H1 (cell line): ENCODE measurements around the gene ARHGAP24. TPM values are rescaled to one million over a fixed set of nuclear protein-coding genes. Genes with fewer than 3 reads are reported as not detected.

Experiments
- CTCF ChIA-PET: fragments of 300-600 bp; sonication (Branson Sonifier 250); formaldehyde crosslinking; loops from one replicate; lab custom pipeline; 2021; ENCODE audit not compliant: partially characterized antibody; lab: Charles Lee
- POLR2A ChIA-PET: fragments of 300-600 bp; sonication (Branson Sonifier 250); formaldehyde crosslinking; loops from one replicate; lab custom pipeline; 2021; ENCODE audit warnings: inconsistent platforms; ENCODE audit not compliant: partially characterized antibody; lab: Charles Lee
- DNase-seq, 2 experiments: peaks; one replicate each; pipeline versions ENCODE4 v3.0.0 to v3.0.0-alpha.2; 2010 to 2022; ENCODE audit warnings: low spot score in 2 of 2, low read depth in 1 of 2, mixed read lengths in 1 of 2
- FAIRE-seq: peaks from 2 replicates; lab custom pipeline; 2011; peaks lifted over from hg19 to GRCh38; lab: Jason Lieb, UNC
- H2AFZ ChIP-seq: 2 replicates; pipeline ENCODE4 v1.8.1; 2012; ENCODE audit warnings: low read length, inconsistent platforms
- H2AK5ac ChIP-seq: 2 replicates; pipeline ENCODE4 v1.6.1; 2013; ENCODE audit warnings: low read depth, low read length
- H2BK120ac ChIP-seq: replicated peaks from 2 replicates; pipeline ENCODE3; 2013; ENCODE audit warnings: low read depth, low read length, inconsistent platforms
- H2BK12ac ChIP-seq: 2 replicates; pipeline ENCODE4 v1.6.1; 2013; ENCODE audit warnings: low read depth, low read length
- H2BK15ac ChIP-seq: 2 replicates; pipeline ENCODE4 v1.6.1; 2013; ENCODE audit warnings: low read length
- H2BK20ac ChIP-seq: 2 replicates; pipeline ENCODE4 v1.6.1; 2013; ENCODE audit warnings: low read length
- H2BK5ac ChIP-seq: 2 replicates; pipeline ENCODE4 v1.6.1; 2013; ENCODE audit warnings: low read depth, low read length
- H3K14ac ChIP-seq: 2 replicates; pipeline ENCODE4 v1.6.1; 2013; ENCODE audit warnings: inconsistent platforms; ENCODE audit not compliant: insufficient read length
- H3K18ac ChIP-seq: 2 replicates; pipeline ENCODE4 v1.6.1; 2013; ENCODE audit warnings: low read length; ENCODE audit errors: extremely low read depth
- H3K23ac ChIP-seq: 2 replicates; pipeline ENCODE4 v1.6.1; 2013; ENCODE audit warnings: inconsistent platforms; ENCODE audit not compliant: insufficient read length
- H3K23me2 ChIP-seq: 2 replicates; pipeline ENCODE4 v1.6.1; 2013; ENCODE audit warnings: low read depth, low read length
- H3K27ac ChIP-seq: 2 replicates; pipeline ENCODE4 v1.6.1; 2011; ENCODE audit warnings: low read depth, low read length, inconsistent platforms
- H3K27me3 ChIP-seq, 4 experiments: replicated peaks in 1 of 4; 1 replicate in 1 of 4; 2 replicates in 3 of 4; pipeline versions ENCODE4 v1.6.1 to v1.8.1; 2011 to 2013; ENCODE audit warnings: low read length in 3 of 4, mild to moderate bottlenecking in 3 of 4, inconsistent platforms in 2 of 4, mixed read lengths in 2 of 4, moderate library complexity in 1 of 4; ENCODE audit not compliant: control insufficient read depth in 3 of 4, insufficient read depth in 3 of 4; ENCODE audit errors: extremely low read depth in 1 of 4
- H3K36me3 ChIP-seq, 4 experiments: 2 replicates each; pipeline versions ENCODE4 v1.6.1 to v1.8.1; 2011 to 2013; ENCODE audit warnings: mild to moderate bottlenecking in 4 of 4, low read length in 3 of 4, moderate library complexity in 2 of 4, control low read depth in 1 of 4, inconsistent platforms in 1 of 4; ENCODE audit not compliant: insufficient read depth in 4 of 4, control insufficient read depth in 2 of 4
- H3K4ac ChIP-seq: replicated peaks from 2 replicates; pipeline ENCODE3; 2013; ENCODE audit warnings: low read length, low read depth, mixed read lengths, inconsistent platforms; ENCODE audit not compliant: insufficient read length
- H3K4me1 ChIP-seq, 4 experiments: replicated peaks in 1 of 4; 1 replicate in 1 of 4; 2 replicates in 3 of 4; pipeline versions ENCODE4 v1.6.1 to v1.8.1; 2011 to 2013; ENCODE audit warnings: low read length in 3 of 4, inconsistent platforms in 2 of 4, mixed read lengths in 1 of 4; ENCODE audit not compliant: insufficient read depth in 4 of 4, control insufficient read depth in 3 of 4
- H3K4me2 ChIP-seq, 2 experiments: 2 replicates each; pipeline versions ENCODE4 v1.6.1 to v1.8.1; 2011 to 2013; ENCODE audit warnings: low read depth in 2 of 2, low read length in 2 of 2, control low read depth in 1 of 2, inconsistent platforms in 1 of 2, mild to moderate bottlenecking in 1 of 2; ENCODE audit not compliant: insufficient read depth in 1 of 2
- H3K4me3 ChIP-seq, 4 experiments: fragments of 200-600, 300-600 bp in 1 of 4; sonication (generic), shearing (Covaris generic), sonication (Bioruptor Twin) in 1 of 4; 2 replicates each; pipeline versions ENCODE4 v1.5.1 to v1.8.1; 2011 to 2016; ENCODE audit warnings: low read length in 4 of 4, low read depth in 3 of 4, control low read depth in 2 of 4, inconsistent platforms in 2 of 4, mild to moderate bottlenecking in 2 of 4, mixed read lengths in 1 of 4, moderate library complexity in 1 of 4; ENCODE audit not compliant: insufficient read depth in 2 of 4; ENCODE audit errors: extremely low read depth in 1 of 4
- H3K56ac ChIP-seq: replicated peaks from 2 replicates; pipeline ENCODE3; 2013; ENCODE audit warnings: low read depth, mild to moderate bottlenecking, mixed read lengths, low read length, inconsistent platforms; ENCODE audit not compliant: insufficient read length
- H3K79me1 ChIP-seq: 2 replicates; pipeline ENCODE4 v1.6.1; 2013; ENCODE audit warnings: low read depth, low read length, control low read depth
- H3K79me2 ChIP-seq, 2 experiments: 2 replicates each; pipeline versions ENCODE4 v1.6.1 to v1.8.1; 2012 to 2013; ENCODE audit warnings: low read length in 2 of 2, mild to moderate bottlenecking in 2 of 2, inconsistent platforms in 1 of 2; ENCODE audit not compliant: insufficient read depth in 2 of 2, control insufficient read depth in 1 of 2
- H3K9ac ChIP-seq, 4 experiments: replicated peaks in 1 of 4; 1 replicate in 1 of 4; 2 replicates in 3 of 4; pipeline versions ENCODE4 v1.6.1 to v1.8.1; 2011 to 2013; ENCODE audit warnings: low read depth in 3 of 4, low read length in 3 of 4, control low read depth in 2 of 4, mild to moderate bottlenecking in 2 of 4, moderate library complexity in 2 of 4, inconsistent platforms in 1 of 4; ENCODE audit errors: extremely low read depth in 1 of 4
- H3K9me3 ChIP-seq, 2 experiments: 2 replicates each; pipeline versions ENCODE4 v1.6.1 to v1.8.1; 2012 to 2013; ENCODE audit warnings: mild to moderate bottlenecking in 2 of 2, moderate library complexity in 2 of 2, control low read depth in 1 of 2, inconsistent platforms in 1 of 2, low read depth in 1 of 2, low read length in 1 of 2, mixed read lengths in 1 of 2; ENCODE audit not compliant: insufficient read depth in 2 of 2
- H4K20me1 ChIP-seq, 2 experiments: replicated peaks in 1 of 2; 2 replicates each; pipeline versions ENCODE3 to v1.8.1; 2011 to 2013; ENCODE audit warnings: inconsistent platforms in 2 of 2, low read length in 2 of 2, mild to moderate bottlenecking in 1 of 2; ENCODE audit not compliant: insufficient read depth in 2 of 2, control insufficient read depth in 1 of 2
- H4K5ac ChIP-seq: 2 replicates; pipeline ENCODE4 v1.6.1; 2013; ENCODE audit warnings: low read length, low read depth, mixed read lengths, inconsistent platforms; ENCODE audit not compliant: insufficient read length
- H4K8ac ChIP-seq: 2 replicates; pipeline ENCODE4 v1.8.0; 2013; ENCODE audit warnings: mild to moderate bottlenecking, moderate library complexity, low read length, inconsistent platforms; ENCODE audit not compliant: insufficient read depth; ENCODE audit errors: extremely low read depth
- H4K91ac ChIP-seq: replicated peaks from 2 replicates; pipeline ENCODE3; 2013; ENCODE audit warnings: low read length, mixed read lengths, inconsistent platforms; ENCODE audit not compliant: insufficient read length
- BCL11A ChIP-seq, 2 experiments: IDR thresholded peaks; one replicate each; pipeline ENCODE4 v1.6.1; 2011; ENCODE audit warnings: low read depth in 2 of 2, low read length in 2 of 2, mild to moderate bottlenecking in 2 of 2
- CBX5 ChIP-seq: fragments of 300-800, 300-1000 bp; sonication (generic); IDR thresholded peaks from 2 replicates; pipeline ENCODE4 v1.7.1; 2016; ENCODE audit warnings: antibody characterized with exemption, low read length, low read depth
- CTCF ChIP-seq, 3 experiments: IDR thresholded peaks; 1 replicate in 2 of 3; 2 replicates in 1 of 3; pipeline versions ENCODE4 v1.5.1 to v1.6.1; 2011; ENCODE audit warnings: low read length in 3 of 3, mild to moderate bottlenecking in 3 of 3, inconsistent platforms in 2 of 3, low read depth in 1 of 3, moderate library complexity in 1 of 3; ENCODE audit not compliant: insufficient read depth in 1 of 3; ENCODE audit errors: control extremely low read depth in 1 of 3
- E2F6 ChIP-seq: IDR thresholded peaks from 2 replicates; pipeline ENCODE4 v1.6.1; 2012; ENCODE audit warnings: inconsistent platforms
- MAFK ChIP-seq: IDR thresholded peaks from 2 replicates; pipeline ENCODE4 v1.6.1; 2012; ENCODE audit warnings: low read depth, mild to moderate bottlenecking, improper control_type of control experiment, low read length
- NANOG ChIP-seq: IDR thresholded peaks from 2 replicates; pipeline ENCODE4 v1.6.1; 2011; ENCODE audit warnings: low read length, low read depth, mild to moderate bottlenecking, inconsistent platforms; ENCODE audit not compliant: insufficient read depth, poor library complexity, severe bottlenecking
- RFX5 ChIP-seq: IDR thresholded peaks from 2 replicates; pipeline ENCODE4 v1.6.1; 2011; ENCODE audit warnings: low read depth, low read length, improper control_type of control experiment, borderline replicate concordance
- SIN3A ChIP-seq, 2 experiments: IDR thresholded peaks in 1 of 2; conservative IDR thresholded peaks in 1 of 2; 2 replicates each; pipeline ENCODE4 v1.6.1; 2011 to 2012; ENCODE audit warnings: low read length in 2 of 2, improper control_type of control experiment in 1 of 2, low read depth in 1 of 2, mild to moderate bottlenecking in 1 of 2
- SUZ12 ChIP-seq: fragments of 200-600 bp; sonication (generic); IDR thresholded peaks from 2 replicates; pipeline ENCODE4 v1.6.1; 2012; ENCODE audit warnings: mild to moderate bottlenecking, inconsistent platforms, low read length, moderate library complexity, mixed read lengths
- WGBS, 2 experiments: shearing (Covaris generic) in 1 of 2; methylation state at CpG; one replicate each; pipeline versions ENCODE4 v1.1.6 to v1.1.7; 2013 to 2015; ENCODE audit warnings: low lambda C conversion rate in 2 of 2, mixed read lengths in 2 of 2, inconsistent platforms in 1 of 2, low coverage in 1 of 2, missing lambda C conversion rate in 1 of 2; ENCODE audit not compliant: insufficient replicate concordance in 2 of 2, insufficient coverage in 1 of 2, insufficient read length in 1 of 2; ENCODE audit errors: extremely low coverage in 1 of 2, missing lambda C conversion rate in 1 of 2; 5-methylcytosine and 5-hydroxymethylcytosine counted together
- polyA plus RNA-seq, 7 experiments: library from polyadenylated mRNA; depleted of rRNA in 3 of 7; stranded (reverse) in 5 of 7; unstranded in 2 of 7; fragments of >200 nt in 5 of 7; fragments of 200-250 nt in 2 of 7; gene quantifications; 1 replicate in 5 of 7; 2 replicates in 1 of 7; 4 replicates in 1 of 7; pipeline versions ENCODE4 v1.2.1 to v1.2.3, GENCODE V29; 2011 to 2013; ENCODE audit warnings: missing spikeins in 2 of 7, mixed read lengths in 2 of 7
- total RNA-seq: library from RNA; stranded (reverse); fragmentation: NEBNext Ultra II Directional; extraction: Animal tissue kit (Norgen Biotek cat#: 25700); gene quantifications from 2 replicates; pipeline ENCODE4 v1.2.1, GENCODE V29; 2021

The ARHGAP24 gene
- total and polyA plus RNA-seq, 2 of the 8 experiments (the other 6 are each of a cell fraction or from before 2014, with no cell fraction given): 0.08 to 0.50 TPM

- no peak overlapping the region for H2BK5ac ChIP-seq
- H2AFZ ChIP-seq: no peak overlapping the region
- H3K23ac ChIP-seq: no peak overlapping the region
- FAIRE-seq (no peak), DNase-seq (no peak)
- no peaks in the 10 kb centered on the region for H3K27me3 ChIP-seq
- no peak overlapping the region for H3K4me3 ChIP-seq
- no peak overlapping the region for H4K91ac ChIP-seq
- no peaks in the 10 kb centered on the region for H4K20me1 ChIP-seq
- H2BK120ac ChIP-seq: no peak overlapping the region
- H3K79me1 ChIP-seq: no peaks in the 10 kb centered on the region; the same call in 1 of the 2 replicates
- H3K79me2 ChIP-seq: no peaks in the 10 kb centered on the region
- no peaks in the 10 kb centered on the region for H3K9me3 ChIP-seq
- H3K23me2 ChIP-seq: no peaks in the 10 kb centered on the region
- H3K27ac ChIP-seq: no peak overlapping the region
- no peak overlapping the region for H2BK15ac ChIP-seq
- 96% methylated on average over 2 of the region's 2 CpGs; no CpG with 5 or more reads in 1 of the 2 experiments for WGBS, 2 experiments
- no peaks in the 10 kb centered on the region for H3K4me1 ChIP-seq
- ChIA-PET CTCF (interaction anchor here (0.7 to 1.4 kb wide), 3 partner anchors 92 to 509 kb away, joined by 3 to 4 read pairs (median 3); no protein-coding TSS in a partner anchor), POLR2A (no interaction called here)
- no peak overlapping the region for H3K4ac ChIP-seq
- no peak overlapping the region for H4K8ac ChIP-seq
- H3K9ac ChIP-seq: no peak overlapping the region
- no peak overlapping the region for H3K18ac ChIP-seq
- H3K36me3 ChIP-seq: no peaks in the 10 kb centered on the region
- H3K56ac ChIP-seq: no peak overlapping the region
- H2BK12ac ChIP-seq: no peak overlapping the region
- H3K14ac ChIP-seq: no peak overlapping the region
- H4K5ac ChIP-seq: no peak overlapping the region
- H3K4me2 ChIP-seq: no peak overlapping the region
- H2AK5ac ChIP-seq: no peak overlapping the region
- H2BK20ac ChIP-seq: no peak overlapping the region
- TF ChIP-seq RFX5: no peak
- TF ChIP-seq E2F6: no peak
- TF ChIP-seq CTCF (IDR thresholded peaks at IDR 0.05; ENCODE audit: control extremely low read depth in 1 of 3, insufficient read depth in 1 of 3, low read depth in 1 of 3, low read length in 3 of 3): no peak
- no peak for TF ChIP-seq CBX5
- TF ChIP-seq NANOG: no peak
- no peak for TF ChIP-seq MAFK
- TF ChIP-seq BCL11A (IDR thresholded peaks at IDR 0.05; ENCODE audit: low read depth in 2 of 2, low read length in 2 of 2): no peak
- no peak for TF ChIP-seq SUZ12
- TF ChIP-seq SIN3A (conservative IDR thresholded peaks at IDR 0.05 in 1 of 2, IDR thresholded peaks at IDR 0.05 in 1 of 2; ENCODE audit: low read depth in 1 of 2, low read length in 2 of 2): no peak
These were observed 182.0 kb downstream of the ARHGAP24 start for GRCh38 chr4:85656759-85657505.
